CD14-positive monocyte (primary cell): ENCODE measurements around the gene PSMD5. TPM values are rescaled to one million over a fixed set of nuclear protein-coding genes. Genes with fewer than 3 reads are reported as not detected.
A peak's percentile ranks its signal among the peaks of the same experiment; 100 is the strongest.

Source experiments
- DNase-seq, 3 donors: peaks; one replicate each; pipeline ENCODE4 v3.0.0-alpha.2; 2011 to 2022
- H2AFZ ChIP-seq: 2 replicates; pipeline ENCODE4 v1.6.0; 2012; ENCODE audit warnings: mild to moderate bottlenecking, low read depth, low read length, inconsistent platforms; ENCODE audit not compliant: insufficient read depth, poor library complexity, severe bottlenecking
- H3K27ac ChIP-seq, 2 donors: 1 replicate in 1 of 2; 2 replicates in 1 of 2; pipeline ENCODE4 v1.5.1; 2012 to 2013; ENCODE audit warnings: low read length in 2 of 2, control low read depth in 1 of 2, inconsistent platforms in 1 of 2, low read depth in 1 of 2, mild to moderate bottlenecking in 1 of 2
- H3K27me3 ChIP-seq, 2 donors: one replicate each; pipeline versions ENCODE4 v1.6.0 to v1.6.1; 2011 to 2013; ENCODE audit warnings: low read length in 2 of 2; ENCODE audit not compliant: control insufficient read depth in 2 of 2, insufficient read depth in 2 of 2
- H3K36me3 ChIP-seq, 2 donors: replicated peaks in 1 of 2; 1 replicate in 1 of 2; 2 replicates in 1 of 2; pipeline versions ENCODE4 v1.5.1 to v1.6.1; 2012 to 2013; ENCODE audit warnings: low read length in 2 of 2, control low read depth in 1 of 2, inconsistent platforms in 1 of 2, mild to moderate bottlenecking in 1 of 2; ENCODE audit not compliant: insufficient read depth in 2 of 2, control insufficient read depth in 1 of 2
- H3K4me1 ChIP-seq, 2 donors: 1 replicate in 1 of 2; 2 replicates in 1 of 2; pipeline versions ENCODE4 v1.5.1 to v1.6.1; 2012 to 2013; ENCODE audit warnings: low read length in 2 of 2, control low read depth in 1 of 2, inconsistent platforms in 1 of 2, mild to moderate bottlenecking in 1 of 2, moderate library complexity in 1 of 2; ENCODE audit not compliant: insufficient read depth in 2 of 2, control insufficient read depth in 1 of 2
- H3K4me2 ChIP-seq: replicated peaks from 2 replicates; pipeline ENCODE3; 2012; ENCODE audit warnings: low read length, moderate library complexity, mild to moderate bottlenecking; ENCODE audit not compliant: poor library complexity, severe bottlenecking; ENCODE audit errors: extremely low read depth
- H3K4me3 ChIP-seq, 3 experiments: fragments of 200-600 bp in 1 of 3; sonication (generic) in 1 of 3; replicated peaks in 1 of 3; 1 replicate in 2 of 3; 2 replicates in 1 of 3; pipeline ENCODE4 v1.5.1; 2011 to 2013; ENCODE audit warnings: low read length in 3 of 3, mild to moderate bottlenecking in 3 of 3, control low read depth in 2 of 3, low read depth in 2 of 3, inconsistent platforms in 1 of 3, moderate library complexity in 1 of 3
- H3K79me2 ChIP-seq: 2 replicates; pipeline ENCODE4 v1.6.0; 2012; ENCODE audit warnings: mild to moderate bottlenecking, control low read depth, inconsistent platforms, low read length, moderate library complexity; ENCODE audit not compliant: insufficient read depth
- H3K9ac ChIP-seq: 2 replicates; pipeline ENCODE4 v1.6.0; 2017; ENCODE audit warnings: low read length, mild to moderate bottlenecking; ENCODE audit not compliant: insufficient read depth, poor library complexity, severe bottlenecking
- H3K9me3 ChIP-seq, 2 donors: replicated peaks in 1 of 2; 1 replicate in 1 of 2; 2 replicates in 1 of 2; pipeline versions ENCODE4 v1.5.1 to v1.6.1; 2012 to 2013; ENCODE audit warnings: low read length in 2 of 2, control low read depth in 1 of 2; ENCODE audit not compliant: control insufficient read depth in 1 of 2, insufficient read depth in 1 of 2
- H4K20me1 ChIP-seq: 2 replicates; pipeline ENCODE4 v1.6.0; 2012; ENCODE audit warnings: mild to moderate bottlenecking, low read length, control low read depth, moderate library complexity; ENCODE audit not compliant: insufficient read depth
- H3K27ac Mint-ChIP-seq, 7 donors: one replicate each; pipeline ENCODE4 v1.8.0; 2020; ENCODE audit warnings: mild to moderate bottlenecking in 7 of 7, mixed read lengths in 7 of 7, moderate library complexity in 6 of 7, inconsistent platforms in 2 of 7
- H3K27me3 Mint-ChIP-seq, 3 donors: one replicate each; pipeline ENCODE4 v1.8.0; 2021 to 2022; ENCODE audit warnings: low read depth in 3 of 3, mild to moderate bottlenecking in 3 of 3, mixed read lengths in 3 of 3, moderate library complexity in 3 of 3, inconsistent platforms in 1 of 3
- H3K36me3 Mint-ChIP-seq, 2 donors: one replicate each; pipeline ENCODE4 v1.8.0; 2020; ENCODE audit warnings: mixed read lengths in 2 of 2, inconsistent platforms in 1 of 2, mild to moderate bottlenecking in 1 of 2
- H3K4me1 Mint-ChIP-seq: one replicate; pipeline ENCODE4 v1.8.0; 2020; ENCODE audit warnings: mild to moderate bottlenecking, mixed read lengths
- H3K4me3 Mint-ChIP-seq, 2 donors: one replicate each; pipeline ENCODE4 v1.8.0; 2020; ENCODE audit warnings: mild to moderate bottlenecking in 2 of 2, mixed read lengths in 2 of 2, moderate library complexity in 1 of 2
- H3K9me3 Mint-ChIP-seq, 7 donors: one replicate each; pipeline ENCODE4 v1.8.0; 2020 to 2022; ENCODE audit warnings: mixed read lengths in 7 of 7, mild to moderate bottlenecking in 6 of 7, moderate library complexity in 6 of 7, inconsistent platforms in 2 of 7
- CTCF ChIP-seq: fragments of 200-600 bp; IDR thresholded peaks from one replicate; pipeline ENCODE4 v1.8.0; 2022; ENCODE audit warnings: antibody characterized with exemption, mild to moderate bottlenecking
- WGBS: methylation state at CpG from one replicate; pipeline ENCODE4 v1.1.5; 2013; ENCODE audit warnings: missing lambda C conversion rate; ENCODE audit not compliant: insufficient coverage; 5-methylcytosine and 5-hydroxymethylcytosine counted together
- intact Hi-C, 2 donors: fragments of 100-400 bp; cut with micrococcal nuclease; formaldehyde crosslinking; loops; one replicate each; pipeline versions ENCODE4 v1.15.0 to v1.15.1; 2023
- polyA plus RNA-seq, 3 donors: library from polyadenylated mRNA; depleted of rRNA in 1 of 3; unstranded in 2 of 3; stranded (reverse) in 1 of 3; fragments of 300-500 nt in 2 of 3; fragments of >200 nt in 1 of 3; fragmentation: Illumina TruSeq in 2 of 3; gene quantifications; 1 replicate in 2 of 3; 2 replicates in 1 of 3; pipeline ENCODE4 v1.2.3, GENCODE V29; 2012 to 2021

The PSMD5 gene
- polyA plus RNA-seq, 3 donors: 10.0 to 20.9 (median 10.7) TPM

GRCh38 chr9:120869726-120870125 is 27.0 kb upstream of the PSMD5 start:
- no peak for TF ChIP-seq CTCF
- no peak overlapping the region for H3K4me3 Mint-ChIP-seq
- H3K27ac ChIP-seq: peak overlapping the region; percentile 10 to 95
- intact Hi-C loops: loop anchor here in 1 of 2 donors (2.0 kb wide), 1 partner anchor 67 kb away; no protein-coding TSS in a partner anchor
- peak overlapping the region; percentile 87 for H3K4me2 ChIP-seq
- H3K27me3 ChIP-seq: no peaks in the 10 kb centered on the region
- peak overlapping the region; percentile 87 for H2AFZ ChIP-seq
- peak overlapping the region; percentile 74 for H3K9ac ChIP-seq
- H3K4me3 ChIP-seq: peak overlapping the region in 1 of 3 experiments; percentile 88
- no peak for DNase-seq
- peaks cover 36% of the 10 kb centered on the region for H3K4me1 Mint-ChIP-seq
- no peaks in the 10 kb centered on the region for H3K9me3 ChIP-seq
- no peaks in the 10 kb centered on the region for H3K27me3 Mint-ChIP-seq
- peak overlapping the region; percentile 4 to 99 (median 96) for H3K27ac Mint-ChIP-seq
- no peaks in the 10 kb centered on the region for H3K9me3 Mint-ChIP-seq
- peaks cover 25 to 30% of the 10 kb centered on the region in 2 donors for H3K4me1 ChIP-seq
- peaks cover 51 to 68% of the 10 kb centered on the region in 2 donors for H3K36me3 Mint-ChIP-seq
- no peaks in the 10 kb centered on the region for H4K20me1 ChIP-seq
- peaks cover 53% of the 10 kb centered on the region for H3K79me2 ChIP-seq
- peaks cover 36 to 56% of the 10 kb centered on the region in 2 donors for H3K36me3 ChIP-seq
- 85% methylated on average over 9 of the region's 10 CpGs for WGBS

- H3K4me1 Mint-ChIP-seq: peaks cover 34% of the 10 kb centered on the region
- H4K20me1 ChIP-seq: no peaks in the 10 kb centered on the region
- peak; percentile 29 for TF ChIP-seq CTCF
- DNase-seq: no peak
- H3K4me3 Mint-ChIP-seq: peak overlapping the region; percentile 92 to 96
- H3K79me2 ChIP-seq: peaks cover 50% of the 10 kb centered on the region
- peak overlapping the region; percentile 87 for H2AFZ ChIP-seq
- WGBS: 0% methylated on average over 3 of the region's 10 CpGs
- H3K9ac ChIP-seq: peak overlapping the region; percentile 74
- peaks cover 33 to 53% of the 10 kb centered on the region in 2 donors for H3K36me3 ChIP-seq
- H3K9me3 Mint-ChIP-seq: no peaks in the 10 kb centered on the region
- H3K27me3 ChIP-seq: no peaks in the 10 kb centered on the region
- H3K9me3 ChIP-seq: no peaks in the 10 kb centered on the region
- intact Hi-C loops: no loop called here
- H3K27me3 Mint-ChIP-seq: no peaks in the 10 kb centered on the region
- H3K4me1 ChIP-seq: peaks cover 23 to 30% of the 10 kb centered on the region in 2 donors
- H3K36me3 Mint-ChIP-seq: peaks cover 47 to 66% of the 10 kb centered on the region in 2 donors
- H3K27ac ChIP-seq: peak overlapping the region; percentile 69 to 95
- H3K4me2 ChIP-seq: peak overlapping the region; percentile 87
- peak overlapping the region; percentile 44 to 88 (median 56) for H3K4me3 ChIP-seq
- H3K27ac Mint-ChIP-seq: peak overlapping the region; percentile 94 to 99 (median 97)
Measured at GRCh38 chr9:120869360-120869687, 26.6 kb upstream of the PSMD5 start.
